CD4-positive, alpha-beta T cell treated with Interleukin-4 for 1 hour (primary cell): ENCODE measurements around the gene SIVA1.

ENCODE experiments used
- DNase-seq, 2 donors: peaks; one replicate each; pipeline ENCODE4 v3.0.0-alpha.2; 2020 to 2022

SIVA1 gene, protein sequence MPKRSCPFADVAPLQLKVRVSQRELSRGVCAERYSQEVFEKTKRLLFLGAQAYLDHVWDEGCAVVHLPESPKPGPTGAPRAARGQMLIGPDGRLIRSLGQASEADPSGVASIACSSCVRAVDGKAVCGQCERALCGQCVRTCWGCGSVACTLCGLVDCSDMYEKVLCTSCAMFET

DNA sequence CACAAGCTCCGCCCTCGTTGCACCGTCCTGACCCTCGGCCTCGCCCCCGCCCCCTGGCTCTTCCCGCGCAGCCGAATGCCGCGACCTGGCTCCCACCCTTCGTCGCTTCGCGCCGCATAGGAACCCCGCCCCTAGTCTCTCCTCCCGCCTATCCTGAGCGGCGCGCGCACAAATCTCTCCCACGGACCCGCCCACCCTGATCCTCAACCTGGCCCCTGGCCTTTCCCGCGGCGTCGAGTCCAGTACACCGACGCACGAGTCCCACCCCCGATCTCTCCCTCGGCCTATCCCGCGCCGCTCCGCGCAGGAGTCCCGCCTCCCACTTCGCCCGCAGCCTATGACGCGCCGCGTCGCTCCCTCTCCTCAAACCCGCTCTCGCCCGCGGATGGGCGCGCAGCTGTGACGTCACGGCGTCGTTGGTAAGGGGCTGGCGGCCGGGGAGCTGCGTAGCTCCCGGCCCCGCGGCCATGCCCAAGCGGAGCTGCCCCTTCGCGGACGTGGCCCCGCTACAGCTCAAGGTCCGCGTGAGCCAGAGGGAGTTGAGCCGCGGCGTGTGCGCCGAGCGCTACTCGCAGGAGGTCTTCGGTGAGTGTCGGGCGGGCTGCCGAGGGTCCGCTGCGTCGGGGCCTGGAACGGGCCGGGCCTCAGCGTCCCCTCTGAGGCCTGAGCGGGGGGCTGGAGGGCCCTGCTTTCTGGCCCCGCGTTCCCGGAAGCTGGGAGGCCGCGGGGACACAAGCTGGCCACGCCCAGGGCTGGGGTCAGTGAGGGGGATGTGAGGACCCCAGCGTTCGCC is at the start of gene SIVA1:
Gene SIVA1 (plus strand): TSS at position 413 of the 793 bp plus-strand sequence. CDS start 55 bp downstream, at position 468.
- peak; percentile 99 to 100 for DNase-seq

DNA sequence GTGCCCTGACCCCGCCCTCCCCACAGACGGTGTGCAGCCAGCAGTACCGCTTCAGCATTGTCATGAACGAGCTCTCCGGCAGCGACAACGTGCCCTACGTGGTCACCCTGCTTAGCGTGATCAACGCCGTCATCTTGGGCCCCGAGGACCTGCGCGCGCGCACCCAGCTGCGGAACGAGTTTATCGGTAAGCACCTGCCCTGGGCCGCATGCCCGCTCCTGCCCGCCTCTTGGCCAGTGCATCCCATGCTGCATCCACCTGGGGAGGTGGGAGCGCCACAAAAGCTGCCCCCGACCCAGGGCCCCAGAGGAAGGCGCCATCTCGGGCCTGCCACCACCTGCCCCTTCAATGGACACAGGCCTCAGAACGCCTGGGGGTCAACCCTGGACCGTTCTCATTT is 49.7 kb upstream of the SIVA1 start:
- DNase-seq, result no peak

DNA sequence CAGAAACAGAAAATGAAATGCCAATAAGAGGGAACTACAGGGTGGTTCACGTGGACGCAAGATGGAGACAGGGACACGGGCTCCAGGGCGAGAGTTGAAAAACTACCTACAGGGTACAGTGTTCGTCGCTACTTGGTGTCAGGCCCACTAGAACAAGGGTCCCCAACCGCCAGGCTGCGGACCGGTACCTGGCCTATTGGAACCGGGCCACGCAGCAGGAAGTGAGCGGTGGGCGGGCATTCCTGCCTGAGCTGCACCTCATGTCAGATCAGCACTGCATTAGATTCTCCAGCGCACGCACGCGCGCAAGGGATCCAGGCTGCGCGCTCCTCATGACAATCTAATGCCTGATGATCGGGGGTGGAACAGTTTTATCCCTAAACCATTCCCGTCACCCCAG is 48.7 kb upstream of the SIVA1 start:
- no peak for DNase-seq

DNA sequence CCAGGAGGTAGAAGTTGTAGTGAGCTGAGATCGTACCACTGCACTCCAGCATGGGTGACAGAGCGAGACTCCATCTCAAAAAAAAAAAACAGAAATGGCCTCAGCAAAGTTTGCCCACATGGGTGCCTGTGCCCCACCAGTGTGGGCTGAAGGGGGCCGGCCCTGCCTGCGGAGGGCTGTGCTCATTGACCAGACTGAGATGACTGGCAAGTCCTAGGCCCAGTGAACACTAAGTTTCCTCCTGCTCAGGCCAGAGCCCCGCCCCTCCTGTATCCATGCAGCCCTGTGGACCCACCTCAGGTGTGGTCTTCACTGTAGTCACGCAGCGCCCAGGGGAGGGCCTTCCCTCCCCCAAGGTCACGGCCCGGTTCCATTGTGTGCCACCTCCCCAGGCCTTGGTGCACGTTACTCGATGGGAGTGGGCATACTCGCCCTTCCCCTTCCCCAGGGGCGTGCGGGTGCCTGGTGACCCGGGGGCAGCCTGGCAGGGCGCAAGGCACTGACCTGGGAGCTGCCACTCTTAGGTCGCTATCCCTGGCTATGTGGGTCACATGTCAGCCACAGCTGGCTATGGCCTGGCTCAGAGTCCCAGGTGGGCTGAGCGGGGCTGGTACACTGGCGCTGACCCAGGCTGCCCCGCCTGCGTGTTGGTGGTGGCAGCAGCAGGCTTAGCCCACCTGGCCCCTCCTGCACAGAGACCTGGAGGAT is 47.5 kb upstream of the SIVA1 start:
- DNase-seq, result no peak

DNA sequence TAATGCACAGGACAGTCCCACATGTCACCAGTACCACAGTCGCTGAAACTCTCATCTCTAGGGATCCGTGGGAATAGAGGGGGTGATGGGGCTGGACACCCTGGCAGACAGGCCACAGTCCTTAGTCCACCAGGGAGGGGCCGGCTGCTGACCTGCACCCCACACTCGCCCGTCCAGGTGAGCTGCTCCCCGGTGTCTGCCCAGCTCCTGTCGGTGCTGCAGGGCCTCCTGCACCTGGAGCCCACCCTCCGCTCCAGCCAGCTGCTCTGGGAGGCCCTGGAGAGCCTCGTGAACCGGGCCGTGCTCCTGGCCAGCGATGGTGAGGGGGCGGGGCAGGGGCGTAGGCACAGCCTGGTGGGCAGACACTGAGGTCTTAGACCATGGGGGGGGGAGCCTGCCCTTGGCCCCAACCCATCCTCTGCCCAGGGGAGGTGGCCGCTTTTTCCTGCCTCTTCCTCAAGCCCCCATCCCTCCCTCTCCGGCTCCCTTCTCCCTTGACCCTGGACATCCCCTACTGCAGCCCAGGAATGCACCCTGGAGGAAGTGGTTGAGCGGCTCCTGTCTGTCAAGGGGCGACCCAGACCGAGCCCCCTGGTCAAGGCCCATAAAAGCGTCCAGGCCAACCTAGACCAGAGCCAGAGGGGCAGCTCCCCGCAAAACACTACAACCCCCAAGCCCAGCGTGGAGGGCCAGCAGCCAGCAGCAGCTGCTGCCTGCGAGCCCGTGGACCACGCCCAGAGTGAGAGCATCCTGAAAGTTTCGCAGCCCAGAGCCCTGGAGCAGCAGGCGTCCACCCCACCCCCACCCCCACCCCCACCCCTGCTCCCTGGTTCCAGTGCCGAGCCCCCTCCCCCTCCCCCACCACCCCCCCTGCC is 46.0 kb upstream of the SIVA1 start:
- DNase-seq, result no peak

DNA sequence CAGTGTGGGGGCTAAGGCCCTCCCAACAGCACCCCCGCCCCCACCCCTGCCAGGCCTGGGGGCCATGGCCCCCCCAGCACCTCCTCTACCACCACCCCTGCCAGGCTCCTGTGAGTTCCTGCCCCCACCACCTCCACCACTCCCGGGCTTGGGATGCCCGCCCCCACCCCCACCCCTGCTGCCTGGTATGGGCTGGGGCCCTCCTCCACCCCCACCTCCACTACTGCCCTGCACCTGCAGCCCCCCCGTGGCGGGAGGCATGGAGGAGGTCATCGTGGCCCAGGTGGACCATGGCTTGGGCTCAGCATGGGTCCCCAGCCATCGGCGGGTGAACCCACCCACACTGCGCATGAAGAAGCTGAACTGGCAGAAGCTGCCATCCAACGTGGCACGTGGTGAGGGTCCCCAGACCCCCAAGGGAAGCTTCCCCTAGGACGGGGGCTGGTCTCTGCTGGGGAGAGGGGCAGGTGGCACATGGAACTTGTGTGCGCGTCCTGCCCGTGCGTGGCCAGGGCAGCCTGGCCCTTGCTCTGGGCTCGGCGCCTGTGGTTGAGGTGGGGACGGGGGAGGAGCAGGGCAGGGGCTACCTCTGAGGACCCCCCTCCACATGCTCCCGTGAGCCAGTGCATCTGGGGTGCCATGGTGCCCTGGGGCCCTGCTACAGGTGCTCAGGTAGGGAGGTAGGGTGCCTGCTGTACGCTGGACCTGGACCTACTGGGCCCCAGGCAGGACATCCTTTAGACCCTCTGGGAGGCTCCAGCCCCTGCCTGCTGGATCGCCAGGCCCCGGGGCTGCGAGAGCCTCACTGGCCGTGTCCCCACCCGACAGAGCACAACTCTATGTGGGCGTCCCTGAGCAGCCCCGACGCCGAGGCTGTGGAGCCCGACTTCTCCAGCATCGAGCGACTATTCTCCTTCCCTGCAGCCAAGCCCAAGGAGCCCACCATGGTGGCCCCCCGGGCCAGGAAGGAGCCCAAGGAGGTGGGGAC is 45.0 kb upstream of the SIVA1 start:
- DNase-seq, result no peak

DNA sequence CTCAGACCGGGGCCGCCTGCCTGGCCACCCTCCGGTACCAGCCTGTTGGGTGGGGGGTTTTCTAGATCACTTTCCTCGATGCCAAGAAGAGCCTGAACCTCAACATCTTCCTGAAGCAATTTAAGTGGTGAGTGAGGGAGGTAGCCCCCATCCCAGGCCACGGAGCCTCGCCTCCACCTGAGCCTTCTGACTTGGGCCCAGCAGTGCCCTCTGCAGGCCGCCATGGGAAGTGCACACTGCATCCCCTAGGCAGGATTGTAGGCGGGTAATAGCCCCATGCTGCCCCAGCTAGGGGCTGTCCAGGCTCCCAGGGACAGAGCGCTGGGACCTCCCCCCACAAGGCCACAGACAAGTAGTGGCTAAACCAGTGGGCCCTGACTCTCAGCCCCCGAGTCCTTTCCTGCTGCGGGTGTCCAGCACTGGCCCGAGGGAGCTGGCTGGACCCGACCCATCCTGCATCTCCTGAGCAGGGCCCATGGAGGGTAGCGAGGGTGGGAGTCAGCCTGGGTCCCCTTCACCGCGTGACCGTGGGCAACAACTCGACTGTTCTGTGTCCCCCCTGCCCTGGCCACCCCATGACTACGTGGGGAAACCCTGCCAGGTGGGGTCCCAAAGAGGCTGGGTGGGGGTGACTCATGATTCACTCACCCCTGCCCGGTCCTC is 44.2 kb upstream of the SIVA1 start:
- peak; percentile 73 for DNase-seq

DNA sequence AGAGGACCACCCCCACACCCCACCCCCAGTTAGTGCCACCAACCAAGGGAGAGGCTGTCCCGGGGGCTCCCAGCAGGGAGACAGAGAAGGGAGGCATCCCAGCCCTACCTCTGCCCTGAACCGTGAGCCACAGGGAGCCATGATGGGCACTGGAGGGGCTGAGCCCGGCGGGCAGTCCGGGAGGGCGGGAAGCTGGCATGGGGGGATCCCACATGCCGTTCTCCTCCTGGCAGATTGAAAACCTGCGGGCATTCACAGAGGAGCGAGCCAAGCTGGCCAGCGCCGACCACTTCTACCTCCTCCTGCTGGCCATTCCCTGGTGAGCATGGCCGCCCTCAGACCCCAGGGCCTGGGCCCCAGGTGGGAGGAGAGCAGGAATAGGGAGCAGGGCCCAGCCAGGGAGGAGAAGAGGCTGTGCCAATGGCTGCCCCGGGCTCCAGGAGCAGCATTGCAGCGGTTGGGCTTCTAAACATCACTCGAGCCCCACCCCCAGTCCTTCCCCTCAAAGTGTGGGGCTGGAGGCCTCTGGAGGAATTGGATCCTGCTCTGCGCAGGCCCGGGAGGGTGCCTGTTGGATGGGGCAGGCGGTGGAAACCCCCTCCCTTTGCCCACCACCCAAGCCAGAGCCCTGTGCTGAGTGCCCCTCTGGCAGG is 43.4 kb upstream of the SIVA1 start:
- DNase-seq, result no peak

DNA sequence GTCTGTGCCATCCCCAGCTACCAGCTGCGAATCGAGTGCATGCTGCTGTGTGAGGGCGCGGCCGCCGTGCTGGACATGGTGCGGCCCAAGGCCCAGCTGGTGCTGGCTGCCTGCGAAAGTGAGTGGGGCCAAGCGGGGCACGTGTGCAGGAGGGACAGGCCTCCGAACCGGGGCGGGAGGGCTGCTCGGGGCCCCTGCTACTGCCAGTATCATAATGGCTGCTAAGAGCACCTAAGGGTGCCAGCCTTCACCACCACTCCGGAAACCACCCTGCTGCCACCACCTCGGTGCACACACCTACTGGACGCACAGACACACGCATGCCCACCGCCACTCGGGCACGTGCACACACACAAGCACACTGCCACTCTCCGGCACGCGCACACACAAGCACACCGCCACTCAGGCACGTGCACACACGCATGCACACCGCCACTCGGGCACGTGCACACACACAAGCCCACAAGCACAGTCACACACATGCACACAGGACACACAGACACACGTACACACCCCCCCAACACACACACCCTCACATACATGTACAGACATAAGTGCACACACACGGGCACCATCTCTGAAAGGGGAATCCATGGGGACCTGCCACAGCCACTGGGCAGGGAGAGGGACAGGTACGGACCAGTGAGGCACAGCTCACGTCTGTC is 42.7 kb upstream of the SIVA1 start:
- DNase-seq, result no peak

DNA sequence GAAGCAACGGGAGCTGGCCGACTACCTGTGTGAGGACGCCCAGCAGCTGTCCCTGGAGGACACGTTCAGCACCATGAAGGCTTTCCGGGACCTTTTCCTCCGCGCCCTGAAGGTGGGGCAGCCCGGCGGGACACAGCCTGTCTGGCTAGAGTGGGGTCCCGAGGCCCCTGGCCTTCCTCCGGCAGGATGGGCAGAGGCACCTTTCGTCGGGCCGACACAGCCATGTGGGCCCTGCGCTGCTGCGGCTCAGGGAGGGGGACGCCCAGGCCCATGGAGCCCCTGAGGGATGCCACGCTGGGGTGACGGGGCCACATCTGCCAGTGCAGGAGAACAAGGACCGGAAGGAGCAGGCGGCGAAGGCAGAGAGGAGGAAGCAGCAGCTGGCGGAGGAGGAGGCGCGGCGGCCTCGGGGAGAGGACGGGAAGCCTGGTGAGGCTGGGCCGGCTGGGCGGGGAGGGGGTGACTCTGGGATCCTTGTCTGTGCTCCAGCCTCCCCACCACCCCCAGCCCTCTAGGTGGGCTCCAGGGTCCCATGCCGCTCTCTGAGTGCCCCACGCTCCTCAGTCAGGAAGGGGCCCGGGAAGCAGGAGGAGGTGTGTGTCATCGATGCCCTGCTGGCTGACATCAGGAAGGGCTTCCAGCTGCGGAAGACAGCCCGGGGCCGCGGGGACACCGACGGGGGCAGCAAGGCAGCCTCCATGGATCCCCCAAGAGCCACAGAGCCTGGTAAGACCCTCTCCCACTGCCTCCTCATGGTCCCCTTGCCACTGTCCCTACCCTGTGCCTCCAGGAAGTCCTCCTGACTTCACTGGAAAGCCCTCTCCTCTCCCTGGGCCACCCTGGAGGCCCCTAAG is 39.8 kb upstream of the SIVA1 start:
- no peak for DNase-seq

DNA sequence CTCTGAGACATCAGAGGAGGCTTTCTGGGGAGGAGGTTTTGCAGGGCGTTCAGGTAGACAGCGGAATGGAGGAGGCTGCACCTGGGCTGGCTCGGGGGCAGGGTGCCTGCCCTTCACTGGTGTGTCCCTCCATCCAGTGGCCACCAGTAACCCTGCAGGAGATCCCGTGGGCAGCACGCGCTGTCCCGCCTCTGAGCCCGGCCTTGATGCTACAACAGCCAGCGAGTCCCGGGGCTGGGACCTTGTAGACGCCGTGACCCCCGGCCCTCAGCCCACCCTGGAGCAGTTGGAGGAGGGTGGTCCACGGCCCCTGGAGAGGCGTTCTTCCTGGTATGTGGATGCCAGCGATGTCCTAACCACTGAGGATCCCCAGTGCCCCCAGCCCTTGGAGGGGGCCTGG is 38.9 kb upstream of the SIVA1 start:
- DNase-seq, result no peak

DNA sequence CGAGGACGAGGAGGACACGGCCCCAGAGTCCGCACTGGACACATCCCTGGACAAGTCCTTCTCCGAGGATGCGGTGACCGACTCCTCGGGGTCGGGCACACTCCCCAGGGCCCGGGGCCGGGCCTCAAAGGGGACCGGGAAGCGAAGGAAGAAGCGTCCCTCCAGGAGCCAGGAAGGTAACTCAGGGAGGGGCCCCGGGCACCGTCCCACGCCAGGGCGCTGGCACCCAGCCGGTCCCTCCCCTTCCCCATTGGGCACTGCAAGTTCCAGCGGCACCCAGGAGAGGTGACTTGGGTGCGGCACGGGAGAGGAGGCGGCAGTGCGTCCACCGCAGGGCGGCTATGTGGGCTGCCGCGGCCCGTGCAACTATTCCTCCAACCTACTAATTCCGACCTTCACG is 38.3 kb upstream of the SIVA1 start:
- no peak for DNase-seq

DNA sequence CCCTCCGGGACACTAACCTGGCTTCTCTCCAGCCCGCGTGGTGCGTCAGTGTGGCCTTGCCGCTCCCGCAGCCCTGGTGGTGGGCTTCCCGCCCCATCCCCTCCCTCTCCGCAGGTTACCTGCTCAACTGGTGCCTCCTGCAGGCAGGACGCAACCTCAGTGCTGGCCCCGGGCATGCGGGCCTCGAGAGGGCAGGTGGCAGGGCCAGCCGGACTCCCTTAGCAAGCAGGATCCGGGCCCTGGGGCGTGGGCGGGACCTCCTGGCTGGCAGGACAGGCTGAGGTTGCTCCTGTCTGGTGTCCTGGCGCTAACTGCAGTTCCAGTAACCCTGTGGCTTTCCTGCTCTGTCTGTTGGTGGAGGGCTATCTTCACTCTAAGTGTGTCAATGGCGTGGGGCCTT is 37.5 kb upstream of the SIVA1 start:
- DNase-seq, result no peak

DNA sequence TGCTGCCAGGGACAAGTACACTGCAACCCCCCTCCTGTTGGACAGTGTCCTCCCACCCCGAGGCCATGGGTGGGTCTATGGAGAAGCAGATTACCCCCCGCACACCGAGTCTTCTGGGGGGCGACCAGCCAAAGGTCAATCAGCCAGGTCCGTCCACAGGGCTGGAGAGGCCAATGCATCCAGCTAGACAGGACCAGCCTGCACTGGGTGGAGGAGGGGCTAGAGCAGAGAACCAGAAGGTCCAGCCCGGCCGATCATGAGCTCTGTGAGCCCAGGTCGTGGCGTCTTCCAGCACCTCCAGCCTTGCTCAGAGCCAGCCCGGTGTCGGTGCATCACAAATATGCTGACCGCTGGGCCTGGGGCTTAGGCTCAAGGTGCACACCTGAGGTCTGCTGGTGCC is 37.1 kb upstream of the SIVA1 start:
- no peak for DNase-seq

DNA sequence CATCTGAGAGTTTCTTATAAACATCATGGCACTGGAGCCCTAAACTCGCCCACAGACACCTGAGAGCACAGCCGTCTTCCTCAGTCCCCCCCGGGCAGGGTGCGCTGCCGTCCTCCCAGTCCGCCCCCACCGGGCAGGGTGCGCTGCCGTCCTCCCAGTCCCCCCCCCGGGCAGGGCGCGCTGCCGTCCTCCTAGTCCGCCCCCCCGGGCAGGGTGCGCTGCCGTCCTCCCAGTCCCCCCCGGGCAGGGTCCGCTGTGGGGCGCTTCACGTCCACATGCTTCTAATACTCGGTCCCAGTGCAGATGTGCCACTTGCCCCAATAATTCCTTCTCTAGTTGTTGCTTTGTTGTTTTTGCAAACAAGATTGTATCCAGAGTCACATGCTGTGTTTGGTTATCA is 35.8 kb upstream of the SIVA1 start:
- DNase-seq, result no peak

DNA sequence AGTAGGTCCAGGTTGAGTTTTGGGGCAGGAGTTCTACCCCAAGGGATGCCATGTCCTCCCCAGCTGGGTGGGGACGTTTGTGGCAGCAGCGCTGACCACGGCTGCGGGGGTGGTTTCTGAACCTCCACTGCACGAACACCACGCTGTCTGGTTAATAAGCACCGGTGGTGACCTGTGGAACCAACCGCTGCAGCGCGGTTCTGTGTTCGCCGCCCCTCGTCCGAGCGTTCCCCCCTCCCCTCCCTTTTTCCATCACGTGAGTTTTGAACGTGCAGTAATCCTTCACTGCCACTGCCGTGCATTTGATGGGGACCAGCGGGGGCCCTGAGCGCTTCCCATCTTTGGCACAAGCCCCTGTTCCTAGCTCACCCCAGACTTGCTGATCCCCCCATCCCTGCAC is 35.3 kb upstream of the SIVA1 start:
- DNase-seq, result no peak

DNA sequence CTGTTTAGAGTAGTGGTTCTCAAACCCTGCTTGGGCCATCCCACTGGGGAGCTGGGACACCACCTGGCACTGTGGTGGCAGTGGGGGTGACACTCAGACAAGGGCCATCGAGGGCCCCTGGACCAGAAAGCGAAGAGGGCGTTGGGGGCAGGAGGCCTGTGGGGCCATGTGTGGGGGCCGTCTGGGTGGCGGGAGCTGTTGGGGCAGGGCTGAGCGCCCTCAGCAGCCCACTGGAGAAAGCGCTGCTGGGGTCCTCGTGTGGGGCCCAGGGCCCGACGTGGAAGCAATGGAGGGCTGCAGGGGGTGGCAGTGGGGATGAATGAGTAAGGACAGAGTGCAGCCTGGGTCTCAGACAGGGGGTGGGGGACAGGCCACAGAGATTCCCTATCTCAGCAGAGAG is 34.8 kb upstream of the SIVA1 start:
- no peak for DNase-seq

DNA sequence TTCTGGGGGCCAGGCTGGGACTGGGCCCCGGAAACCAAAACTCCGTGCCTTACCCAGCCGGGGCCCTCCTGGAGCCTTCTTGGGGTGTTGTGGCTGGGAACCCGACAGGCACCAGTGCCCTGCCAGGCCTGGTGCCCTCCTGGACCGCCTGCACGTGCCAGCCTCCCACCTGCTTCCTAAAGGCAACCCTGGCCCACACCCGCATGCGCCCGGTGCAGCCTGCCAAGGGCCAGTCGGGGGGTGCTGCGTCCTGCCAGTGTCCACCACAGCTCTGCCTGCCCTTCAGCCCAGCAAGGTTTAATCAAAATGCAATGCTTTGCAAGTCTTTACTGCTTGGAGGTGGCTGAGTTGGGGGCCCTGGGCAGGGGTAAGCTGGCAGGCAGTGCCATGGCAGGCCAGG is 34.1 kb upstream of the SIVA1 start:
- no peak for DNase-seq

DNA sequence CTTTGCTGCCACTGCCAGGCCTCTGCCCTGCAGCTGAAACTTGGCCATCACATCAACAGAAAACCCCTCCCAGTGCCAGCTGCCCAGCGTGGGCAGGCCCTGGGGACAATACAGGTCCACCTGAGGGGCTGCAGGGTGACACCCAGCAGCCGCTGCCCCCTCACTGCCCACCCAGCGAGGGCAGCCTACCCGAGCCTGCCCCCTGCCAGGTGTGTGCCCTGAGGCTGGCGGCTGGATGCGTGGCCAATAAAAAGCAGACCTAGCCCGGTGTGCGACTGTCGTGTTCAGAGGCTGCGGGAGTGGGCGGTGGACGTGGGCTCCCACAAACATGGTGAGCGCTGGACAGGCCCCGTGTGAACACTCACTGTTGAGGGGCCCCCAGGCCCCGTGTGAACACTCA is 33.6 kb upstream of the SIVA1 start:
- DNase-seq, result no peak
